Ovary (tissue), 3 donors: Measurements from ENCODE around the gene MYADML2.

Experiments used
- CTCF ChIP-seq, 3 donors: fragments of 450-650 bp in 2 of 3; fragments of 200-600 bp in 1 of 3; IDR thresholded peaks; one replicate each; pipeline versions ENCODE4 v1.5.1 to v1.8.0; 2016 to 2022; ENCODE audit warnings: antibody characterized with exemption in 3 of 3, mild to moderate bottlenecking in 1 of 3
- POLR2A ChIP-seq: fragments of 450-650 bp; IDR thresholded peaks from one replicate; pipeline ENCODE4 v1.6.1; 2017; ENCODE audit warnings: antibody characterized with exemption, mild to moderate bottlenecking, moderate library complexity
- donor health status: DM: no; HTN: no; CAD: no.

- TF ChIP-seq POLR2A = no peak
- no peak for TF ChIP-seq CTCF (IDR thresholded peaks at IDR 0.05)
Measured at GRCh38 chr17:81924557-81925532, 22.2 kb downstream of the MYADML2 start.
